ENCODE results near the gene ESR2. TPM values are rescaled to one million over a fixed set of nuclear protein-coding genes. Genes with fewer than 3 reads are reported as not detected.

ESR2 gene
- total and polyA plus RNA-seq, 2 of the 8 experiments (the other 6 are each of a cell fraction or from before 2014, with no cell fraction given) = 0.19 to 0.23 TPM

DNA sequence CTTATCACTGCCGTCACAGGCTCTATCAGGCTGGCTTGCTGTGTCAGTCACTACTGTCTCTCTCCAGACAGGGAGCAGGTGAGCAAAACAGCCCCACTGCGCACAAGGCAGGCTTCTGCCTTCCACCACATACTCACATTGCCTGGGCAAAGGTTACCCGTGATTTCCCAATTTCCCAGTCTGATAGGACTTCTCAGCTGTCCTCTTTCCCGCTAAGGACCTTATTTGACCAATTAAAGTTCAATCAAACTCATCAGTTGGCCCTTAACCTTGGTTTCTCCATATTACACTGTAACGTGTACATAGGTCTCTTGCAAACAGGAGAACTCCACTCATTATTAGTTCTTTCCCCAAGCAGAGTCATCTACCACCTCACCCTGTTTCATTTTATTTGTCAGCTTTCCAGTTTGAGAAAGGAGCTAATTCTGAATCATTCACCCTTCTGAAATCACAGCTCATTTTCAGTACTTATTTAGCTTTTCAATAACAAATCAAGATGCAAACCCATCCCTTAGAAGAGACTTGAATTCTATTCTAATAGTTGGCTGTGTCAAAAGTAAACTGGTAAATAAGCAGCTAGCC lies 170.8 kb downstream of the ESR2 start (continued):
- TF ChIP-seq, protein P1, sequence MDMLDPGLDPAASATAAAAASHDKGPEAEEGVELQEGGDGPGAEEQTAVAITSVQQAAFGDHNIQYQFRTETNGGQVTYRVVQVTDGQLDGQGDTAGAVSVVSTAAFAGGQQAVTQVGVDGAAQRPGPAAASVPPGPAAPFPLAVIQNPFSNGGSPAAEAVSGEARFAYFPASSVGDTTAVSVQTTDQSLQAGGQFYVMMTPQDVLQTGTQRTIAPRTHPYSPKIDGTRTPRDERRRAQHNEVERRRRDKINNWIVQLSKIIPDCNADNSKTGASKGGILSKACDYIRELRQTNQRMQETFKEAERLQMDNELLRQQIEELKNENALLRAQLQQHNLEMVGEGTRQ (IDR thresholded peaks at IDR 0.05; ENCODE audit: low read length) = no peak
- TF ChIP-seq YY1 (IDR thresholded peaks at IDR 0.05; ENCODE audit: low read depth, low read length) (no peak), RFX5 (IDR thresholded peaks at IDR 0.05; ENCODE audit: borderline replicate concordance, low read depth, low read length) (no peak), ZNF274 (IDR thresholded peaks at IDR 0.05; ENCODE audit: borderline replicate concordance, extremely low read depth, low read length) (no peak)
